GM12878 (cell line): ENCODE measurements around the gene CEP78.

Source experiments
- EZH2 ChIP-seq: IDR thresholded peaks from 2 replicates; pipeline ENCODE4 v1.6.1; 2012; ENCODE audit warnings: low read depth, mild to moderate bottlenecking, control low read depth, inconsistent platforms, low read length, borderline replicate concordance; ENCODE audit not compliant: control insufficient read depth
- FOXM1 ChIP-seq: IDR thresholded peaks from 2 replicates; pipeline ENCODE4 v1.6.1; 2012; ENCODE audit warnings: low read depth, mild to moderate bottlenecking, inconsistent platforms, low read length, moderate library complexity
- HDAC6 ChIP-seq: fragments of 200-600 bp; sonication (generic); IDR thresholded peaks from one replicate; pipeline ENCODE4 v1.8.0; 2017; ENCODE audit warnings: antibody characterized with exemption; ENCODE audit not compliant: unreplicated experiment
- MXI1 ChIP-seq: fragments of 150-350 bp; IDR thresholded peaks from 2 replicates; pipeline ENCODE4 v1.6.1; 2011; ENCODE audit warnings: low read depth, mild to moderate bottlenecking, inconsistent platforms, low read length, improper control_type of control experiment
- RAD51 ChIP-seq: fragments of 450-650 bp; IDR thresholded peaks from 2 replicates; pipeline ENCODE4 v1.6.1; 2016; ENCODE audit warnings: moderate library complexity, mild to moderate bottlenecking, inconsistent platforms
- TBL1XR1 ChIP-seq: IDR thresholded peaks from 2 replicates; pipeline ENCODE4 v1.6.1; 2012; ENCODE audit warnings: low read depth, low read length, improper control_type of control experiment
- TF ChIP-seq, protein P1 (sequence below): IDR thresholded peaks from 2 replicates; pipeline ENCODE4 v1.6.1; 2011; ENCODE audit warnings: low read depth, mild to moderate bottlenecking, low read length, moderate library complexity, borderline replicate concordance; ENCODE audit errors: extremely low read depth
- TF ChIP-seq, protein P2 (sequence below), 3 experiments: IDR thresholded peaks in 2 of 3; conservative IDR thresholded peaks in 1 of 3; 2 replicates each; pipeline ENCODE4 v1.5.1; 2011; ENCODE audit warnings: low read depth in 3 of 3, low read length in 3 of 3, mild to moderate bottlenecking in 3 of 3, control low read depth in 2 of 3, moderate library complexity in 2 of 3, inconsistent platforms in 1 of 3, mixed read lengths in 1 of 3; ENCODE audit not compliant: control insufficient read depth in 2 of 3, insufficient read depth in 1 of 3; ENCODE audit errors: extremely low read depth in 1 of 3
- TF ChIP-seq, protein P3 (sequence below): IDR thresholded peaks from 2 replicates; pipeline ENCODE4 v1.6.1; 2012; ENCODE audit warnings: mild to moderate bottlenecking, low read depth, low read length

DNA sequence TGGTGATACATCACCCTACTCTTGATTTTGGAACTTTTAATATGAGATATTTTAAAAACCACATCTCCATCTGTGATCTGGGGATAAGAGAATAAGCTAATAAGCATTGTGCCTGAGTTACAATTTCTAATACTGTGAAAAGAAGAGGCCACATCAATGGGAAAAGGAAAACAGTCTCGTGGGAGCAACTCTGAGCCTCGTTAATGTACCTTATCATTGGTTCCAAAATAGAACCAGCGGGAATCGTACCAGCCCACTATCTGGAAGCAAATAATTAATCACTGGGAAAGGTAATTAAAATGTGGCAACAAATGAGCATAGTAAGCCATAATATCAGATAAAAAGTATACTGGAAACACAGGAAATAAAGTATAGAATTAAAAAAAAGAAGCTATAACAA lies 28.0 kb upstream of the CEP78 start:
- TF ChIP-seq TBL1XR1 (no peak), MXI1 (no peak), RAD51 (no peak), FOXM1 (no peak), EZH2 (no peak), HDAC6 (no peak)
- TF ChIP-seq, protein P1, sequence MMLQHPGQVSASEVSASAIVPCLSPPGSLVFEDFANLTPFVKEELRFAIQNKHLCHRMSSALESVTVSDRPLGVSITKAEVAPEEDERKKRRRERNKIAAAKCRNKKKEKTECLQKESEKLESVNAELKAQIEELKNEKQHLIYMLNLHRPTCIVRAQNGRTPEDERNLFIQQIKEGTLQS = no peak
- TF ChIP-seq, protein P2, sequence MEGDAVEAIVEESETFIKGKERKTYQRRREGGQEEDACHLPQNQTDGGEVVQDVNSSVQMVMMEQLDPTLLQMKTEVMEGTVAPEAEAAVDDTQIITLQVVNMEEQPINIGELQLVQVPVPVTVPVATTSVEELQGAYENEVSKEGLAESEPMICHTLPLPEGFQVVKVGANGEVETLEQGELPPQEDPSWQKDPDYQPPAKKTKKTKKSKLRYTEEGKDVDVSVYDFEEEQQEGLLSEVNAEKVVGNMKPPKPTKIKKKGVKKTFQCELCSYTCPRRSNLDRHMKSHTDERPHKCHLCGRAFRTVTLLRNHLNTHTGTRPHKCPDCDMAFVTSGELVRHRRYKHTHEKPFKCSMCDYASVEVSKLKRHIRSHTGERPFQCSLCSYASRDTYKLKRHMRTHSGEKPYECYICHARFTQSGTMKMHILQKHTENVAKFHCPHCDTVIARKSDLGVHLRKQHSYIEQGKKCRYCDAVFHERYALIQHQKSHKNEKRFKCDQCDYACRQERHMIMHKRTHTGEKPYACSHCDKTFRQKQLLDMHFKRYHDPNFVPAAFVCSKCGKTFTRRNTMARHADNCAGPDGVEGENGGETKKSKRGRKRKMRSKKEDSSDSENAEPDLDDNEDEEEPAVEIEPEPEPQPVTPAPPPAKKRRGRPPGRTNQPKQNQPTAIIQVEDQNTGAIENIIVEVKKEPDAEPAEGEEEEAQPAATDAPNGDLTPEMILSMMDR (IDR thresholded peaks at IDR 0.05 in 2 of 3, conservative IDR thresholded peaks at IDR 0.05 in 1 of 3; ENCODE audit: control insufficient read depth in 2 of 3, extremely low read depth in 1 of 3, insufficient read depth in 1 of 3, low read depth in 3 of 3, low read length in 3 of 3) = no peak
- TF ChIP-seq, protein P3, sequence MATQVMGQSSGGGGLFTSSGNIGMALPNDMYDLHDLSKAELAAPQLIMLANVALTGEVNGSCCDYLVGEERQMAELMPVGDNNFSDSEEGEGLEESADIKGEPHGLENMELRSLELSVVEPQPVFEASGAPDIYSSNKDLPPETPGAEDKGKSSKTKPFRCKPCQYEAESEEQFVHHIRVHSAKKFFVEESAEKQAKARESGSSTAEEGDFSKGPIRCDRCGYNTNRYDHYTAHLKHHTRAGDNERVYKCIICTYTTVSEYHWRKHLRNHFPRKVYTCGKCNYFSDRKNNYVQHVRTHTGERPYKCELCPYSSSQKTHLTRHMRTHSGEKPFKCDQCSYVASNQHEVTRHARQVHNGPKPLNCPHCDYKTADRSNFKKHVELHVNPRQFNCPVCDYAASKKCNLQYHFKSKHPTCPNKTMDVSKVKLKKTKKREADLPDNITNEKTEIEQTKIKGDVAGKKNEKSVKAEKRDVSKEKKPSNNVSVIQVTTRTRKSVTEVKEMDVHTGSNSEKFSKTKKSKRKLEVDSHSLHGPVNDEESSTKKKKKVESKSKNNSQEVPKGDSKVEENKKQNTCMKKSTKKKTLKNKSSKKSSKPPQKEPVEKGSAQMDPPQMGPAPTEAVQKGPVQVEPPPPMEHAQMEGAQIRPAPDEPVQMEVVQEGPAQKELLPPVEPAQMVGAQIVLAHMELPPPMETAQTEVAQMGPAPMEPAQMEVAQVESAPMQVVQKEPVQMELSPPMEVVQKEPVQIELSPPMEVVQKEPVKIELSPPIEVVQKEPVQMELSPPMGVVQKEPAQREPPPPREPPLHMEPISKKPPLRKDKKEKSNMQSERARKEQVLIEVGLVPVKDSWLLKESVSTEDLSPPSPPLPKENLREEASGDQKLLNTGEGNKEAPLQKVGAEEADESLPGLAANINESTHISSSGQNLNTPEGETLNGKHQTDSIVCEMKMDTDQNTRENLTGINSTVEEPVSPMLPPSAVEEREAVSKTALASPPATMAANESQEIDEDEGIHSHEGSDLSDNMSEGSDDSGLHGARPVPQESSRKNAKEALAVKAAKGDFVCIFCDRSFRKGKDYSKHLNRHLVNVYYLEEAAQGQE = no peak
